MM.1S (cell line): ENCODE results near the gene TCEANC2.
A peak's percentile ranks its signal among the peaks of the same experiment; 100 is the strongest.
"Not testable (repeated sequence)": the region's sequence is repeated elsewhere in the genome, so short reads cannot be mapped to it uniquely, and the experiment has no call there.

Experiments
- DNase-seq: peaks from one replicate; pipeline ENCODE4 v3.0.0-alpha.2; 2015
- H2AFZ ChIP-seq: fragments of 300-600 bp; sonication (generic); 2 replicates; pipeline ENCODE4 v1.6.0; 2016; ENCODE audit warnings: antibody characterized with exemption, low read length
- H3F3A ChIP-seq: fragments of 300-600 bp; sonication (generic); 2 replicates; pipeline ENCODE4 v1.6.1; 2016; ENCODE audit warnings: mild to moderate bottlenecking, antibody characterized with exemption, low read length, moderate library complexity, mixed read lengths; ENCODE audit not compliant: insufficient read depth
- H3K27ac ChIP-seq: fragments of 300-600 bp; sonication (generic); 2 replicates; pipeline ENCODE4 v1.5.1; 2016; ENCODE audit warnings: mild to moderate bottlenecking, low read length
- H3K27me3 ChIP-seq: fragments of 300-600 bp; sonication (generic); replicated peaks from 2 replicates; pipeline ENCODE4 v1.6.0; 2016; ENCODE audit warnings: low read length; ENCODE audit not compliant: insufficient read depth
- H3K36me3 ChIP-seq: fragments of 300-600 bp; sonication (generic); replicated peaks from 2 replicates; pipeline ENCODE4 v1.6.1; 2016; ENCODE audit warnings: mild to moderate bottlenecking, low read length, mixed read lengths; ENCODE audit not compliant: insufficient read depth
- H3K4me1 ChIP-seq: fragments of 300-600 bp; sonication (generic); 2 replicates; pipeline ENCODE4 v1.6.1; 2016; ENCODE audit warnings: low read length, mixed read lengths
- H3K4me2 ChIP-seq: fragments of 300-600 bp; sonication (generic); 2 replicates; pipeline ENCODE4 v1.6.0; 2016; ENCODE audit warnings: low read depth, low read length
- H3K4me3 ChIP-seq: fragments of 300-600 bp; sonication (generic); 2 replicates; pipeline ENCODE4 v1.5.1; 2016; ENCODE audit warnings: low read length, mixed read lengths
- H3K79me2 ChIP-seq: fragments of 300-600 bp; sonication (generic); 2 replicates; pipeline ENCODE4 v1.6.1; 2016; ENCODE audit warnings: mixed run types, low read length, mixed read lengths
- H3K9ac ChIP-seq: fragments of 300-600 bp; sonication (generic); 2 replicates; pipeline ENCODE4 v1.6.1; 2016; ENCODE audit warnings: low read length, mixed read lengths
- H3K9me2 ChIP-seq: fragments of 300-600 bp; sonication (generic); replicated peaks from 2 replicates; pipeline ENCODE4 v1.6.1; 2016; ENCODE audit warnings: mild to moderate bottlenecking, low read length, mixed read lengths; ENCODE audit not compliant: insufficient read depth
- H3K9me3 ChIP-seq: fragments of 300-600 bp; sonication (generic); replicated peaks from 2 replicates; pipeline ENCODE4 v1.6.1; 2016; ENCODE audit warnings: mild to moderate bottlenecking, low read length, mixed read lengths; ENCODE audit not compliant: insufficient read depth
- H4K20me1 ChIP-seq: fragments of 300-600 bp; sonication (generic); 2 replicates; pipeline ENCODE4 v1.6.1; 2016; ENCODE audit warnings: mild to moderate bottlenecking, low read length, moderate library complexity, mixed read lengths; ENCODE audit not compliant: insufficient read depth
- CTCF ChIP-seq: fragments of 300-600 bp; sonication (generic); IDR thresholded peaks from 2 replicates; pipeline ENCODE4 v1.5.1; 2016; ENCODE audit warnings: antibody characterized with exemption, low read length, mixed read lengths
- EZH2 ChIP-seq: fragments of 300-600 bp; sonication (generic); optimal IDR thresholded peaks from 2 replicates; pipeline ENCODE3; 2017; ENCODE audit warnings: low read depth, mild to moderate bottlenecking, antibody characterized with exemption, low read length, mixed read lengths
- EZH2phosphoT487 ChIP-seq: fragments of 300-600 bp; sonication (generic); IDR thresholded peaks from 2 replicates; pipeline ENCODE4 v1.6.1; 2018; ENCODE audit warnings: antibody characterized with exemption, low read length

TCEANC2 gene

DNA sequence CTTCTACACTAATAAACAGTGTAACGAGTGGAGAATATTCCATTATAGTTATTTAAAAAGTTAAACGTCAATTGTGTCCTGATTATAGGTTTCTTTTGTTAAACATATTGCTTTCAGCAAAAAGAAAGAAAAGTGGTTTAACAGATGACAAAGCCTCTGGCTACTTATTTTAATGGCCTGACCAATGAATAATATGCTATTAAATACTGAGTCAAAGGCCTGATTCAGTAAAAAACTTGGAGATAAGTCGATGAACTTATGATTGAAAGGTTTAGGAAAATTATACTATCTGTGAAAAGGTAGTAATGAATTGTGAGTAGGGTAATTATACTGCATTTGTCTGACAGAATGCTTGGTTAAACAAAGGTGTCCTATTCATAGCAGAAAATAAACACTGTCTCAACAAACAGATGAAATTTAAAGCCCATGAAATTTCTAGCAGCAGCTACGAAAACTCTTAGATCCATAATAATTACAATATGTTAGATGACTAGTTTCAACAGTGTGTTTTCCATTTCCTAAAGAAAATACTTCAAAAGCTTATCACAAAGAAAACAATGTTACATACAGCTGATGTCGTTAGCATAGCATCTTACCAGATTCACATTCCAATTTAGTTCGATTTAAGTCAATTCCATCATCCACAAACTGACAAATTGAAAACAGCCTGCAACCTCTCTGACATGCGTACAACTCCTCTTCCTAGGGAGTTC is 6.6 kb upstream of the TCEANC2 start:
- no peaks in the 10 kb centered on the region; the same call in 1 of the 2 replicates for H4K20me1 ChIP-seq
- H3K79me2 ChIP-seq = peaks cover 87% of the 10 kb centered on the region
- TF ChIP-seq EZH2 (no peak), EZH2phosphoT487 (no peak), CTCF (no peak)
- peak overlapping the region; percentile 66 for H3K4me2 ChIP-seq
- H3F3A ChIP-seq = peaks cover 9% of the 10 kb centered on the region
- no peak overlapping the region for H2AFZ ChIP-seq
- no peak overlapping the region; the same call in 1 of the 2 replicates for H3K9ac ChIP-seq
- H3K4me1 ChIP-seq = peaks cover 26% of the 10 kb centered on the region
- H3K27me3 ChIP-seq = no peaks in the 10 kb centered on the region
- no peaks in the 10 kb centered on the region for H3K9me3 ChIP-seq
- H3K27ac ChIP-seq = peak overlapping the region; percentile 75; the same call in 1 of the 2 replicates
- no peaks in the 10 kb centered on the region for H3K9me2 ChIP-seq
- DNase-seq = no peak
- H3K4me3 ChIP-seq = peak overlapping the region; percentile 34
- H3K36me3 ChIP-seq = no peaks in the 10 kb centered on the region; the same call in 1 of the 2 replicates

GRCh38 chr1:54047384-54048305 is 5.8 kb upstream of the TCEANC2 start:
- H4K20me1 ChIP-seq = no peaks in the 10 kb centered on the region; the same call in 1 of the 2 replicates
- H3K79me2 ChIP-seq = peaks cover 92% of the 10 kb centered on the region
- no peaks in the 10 kb centered on the region for H3K9me2 ChIP-seq
- no peaks in the 10 kb centered on the region for H3K9me3 ChIP-seq
- H3K27me3 ChIP-seq = no peaks in the 10 kb centered on the region
- H3K27ac ChIP-seq = peak overlapping the region; percentile 75; the same call in 1 of the 2 replicates
- H3F3A ChIP-seq = peaks cover 14% of the 10 kb centered on the region
- H3K36me3 ChIP-seq = no peaks in the 10 kb centered on the region; the same call in 1 of the 2 replicates
- H3K4me1 ChIP-seq = peaks cover 21% of the 10 kb centered on the region
- H3K4me3 ChIP-seq = peak overlapping the region; percentile 34
- H3K9ac ChIP-seq = peak overlapping the region; percentile 11; the same call in 1 of the 2 replicates
- no peak for TF ChIP-seq EZH2
- no peak for TF ChIP-seq CTCF
- no peak for TF ChIP-seq EZH2phosphoT487
- no peak overlapping the region for H2AFZ ChIP-seq
- peak overlapping the region; percentile 66 for H3K4me2 ChIP-seq
- peak; percentile 42 for DNase-seq

DNA sequence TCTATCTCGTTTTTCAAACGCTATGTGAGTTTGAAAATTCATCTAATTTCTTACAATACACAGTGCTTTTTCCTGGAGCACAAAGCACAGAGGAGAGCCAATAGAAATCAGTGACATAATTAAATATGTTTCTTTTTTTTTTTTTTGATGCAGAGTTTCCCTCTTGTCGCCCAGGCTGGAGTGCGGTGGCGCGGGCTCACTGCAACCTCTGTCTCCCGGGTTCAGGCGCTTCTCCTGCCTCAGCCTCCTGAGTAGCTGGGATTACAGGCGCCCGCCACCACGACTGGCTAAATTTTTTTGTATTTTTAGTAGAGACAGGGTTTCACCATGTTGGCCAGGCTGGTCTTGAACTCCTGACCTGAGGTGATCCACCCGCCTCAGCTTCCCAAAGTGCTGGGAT is 3.0 kb upstream of the TCEANC2 start:
- DNase-seq, H3K4me3 ChIP-seq, H3K9me2 ChIP-seq, H3K9me3 ChIP-seq, H2AFZ ChIP-seq, H3K36me3 ChIP-seq, H3K27ac ChIP-seq, H3K4me2 ChIP-seq, H3K27me3 ChIP-seq, H4K20me1 ChIP-seq, H3K9ac ChIP-seq: not testable (repeated sequence)
- Histone ChIP-seq H3K79me2 (peaks cover 87% of the 10 kb centered on the region), H3F3A (peaks cover 18% of the 10 kb centered on the region), H3K4me1 (peaks cover 26% of the 10 kb centered on the region)
